ENCODE data around the gene COLEC11.

DNA sequence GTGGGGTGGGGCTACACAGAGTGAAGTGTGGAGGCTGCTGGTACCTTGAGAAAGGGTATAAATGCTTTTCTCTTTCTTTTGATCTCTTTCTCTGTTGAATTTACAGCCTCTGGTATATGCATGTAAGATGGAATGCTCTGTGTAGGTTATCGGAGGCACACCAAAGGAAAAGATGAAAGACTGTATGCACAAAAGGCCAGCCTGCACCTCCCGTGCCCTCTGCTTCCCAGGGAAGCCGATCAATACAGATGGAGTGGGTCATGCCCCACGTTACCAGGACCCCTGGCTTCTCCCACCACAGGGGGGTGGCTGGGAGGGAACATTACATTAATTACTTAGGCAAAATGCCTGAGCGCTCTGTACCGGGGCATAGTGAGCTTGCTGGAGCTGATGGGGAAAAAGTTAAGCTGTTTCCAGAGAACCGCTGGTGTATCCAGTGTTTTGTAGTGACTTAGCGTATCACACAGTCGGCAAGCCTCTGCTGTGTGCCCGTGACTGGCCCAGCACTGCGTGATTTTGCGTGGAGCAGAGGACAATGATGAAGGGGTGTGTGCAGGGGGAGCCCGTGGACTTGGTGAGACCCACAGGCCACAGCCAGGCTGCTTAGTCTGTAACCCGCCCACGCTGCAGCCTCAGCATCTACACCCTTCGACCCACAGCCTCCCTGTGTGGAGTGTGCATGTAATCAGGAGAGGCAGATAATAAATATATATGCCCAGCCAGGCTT lies 71.1 kb downstream of the COLEC11 start:
- TF ChIP-seq, protein P1, sequence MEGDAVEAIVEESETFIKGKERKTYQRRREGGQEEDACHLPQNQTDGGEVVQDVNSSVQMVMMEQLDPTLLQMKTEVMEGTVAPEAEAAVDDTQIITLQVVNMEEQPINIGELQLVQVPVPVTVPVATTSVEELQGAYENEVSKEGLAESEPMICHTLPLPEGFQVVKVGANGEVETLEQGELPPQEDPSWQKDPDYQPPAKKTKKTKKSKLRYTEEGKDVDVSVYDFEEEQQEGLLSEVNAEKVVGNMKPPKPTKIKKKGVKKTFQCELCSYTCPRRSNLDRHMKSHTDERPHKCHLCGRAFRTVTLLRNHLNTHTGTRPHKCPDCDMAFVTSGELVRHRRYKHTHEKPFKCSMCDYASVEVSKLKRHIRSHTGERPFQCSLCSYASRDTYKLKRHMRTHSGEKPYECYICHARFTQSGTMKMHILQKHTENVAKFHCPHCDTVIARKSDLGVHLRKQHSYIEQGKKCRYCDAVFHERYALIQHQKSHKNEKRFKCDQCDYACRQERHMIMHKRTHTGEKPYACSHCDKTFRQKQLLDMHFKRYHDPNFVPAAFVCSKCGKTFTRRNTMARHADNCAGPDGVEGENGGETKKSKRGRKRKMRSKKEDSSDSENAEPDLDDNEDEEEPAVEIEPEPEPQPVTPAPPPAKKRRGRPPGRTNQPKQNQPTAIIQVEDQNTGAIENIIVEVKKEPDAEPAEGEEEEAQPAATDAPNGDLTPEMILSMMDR (IDR thresholded peaks at IDR 0.05): no peak
- TF ChIP-seq POLR2A (IDR thresholded peaks at IDR 0.05) (no peak), POLR2AphosphoS5 (IDR thresholded peaks at IDR 0.05; ENCODE audit: insufficient read depth in 1 of 2, low read depth in 1 of 2) (no peak)
